Gastroesophageal sphincter (tissue), 4 donors: Measurements from ENCODE around the gene HIVEP3. TPM values are rescaled to one million over a fixed set of nuclear protein-coding genes. Genes with fewer than 3 reads are reported as not detected.

Experiments used
- ATAC-seq: fragments of 150-250 bp; one replicate; pipeline ENCODE4 v1.9.1; 2016; ENCODE audit warnings: mild to moderate bottlenecking, moderate library complexity
- H3K27ac ChIP-seq, 4 donors: fragments of 200-600 bp; sonication (generic) in 3 of 4; 1 replicate in 3 of 4; 2 replicates in 1 of 4; pipeline ENCODE4 v1.5.1; 2016 to 2019
- H3K27me3 ChIP-seq: fragments of 200-600 bp; sonication (generic); one replicate; pipeline ENCODE4 v1.5.1; 2019
- H3K36me3 ChIP-seq, 2 donors: fragments of 200-600 bp; sonication (generic); one replicate each; pipeline ENCODE4 v1.5.1; 2019; ENCODE audit warnings: control low read depth in 1 of 2
- H3K4me1 ChIP-seq, 3 donors: fragments of 200-600 bp; sonication (generic); 1 replicate in 2 of 3; 2 replicates in 1 of 3; pipeline ENCODE4 v1.5.1; 2016 to 2019; ENCODE audit warnings: control low read depth in 2 of 3
- H3K4me3 ChIP-seq, 2 donors: fragments of 200-600 bp; sonication (generic); one replicate each; pipeline ENCODE4 v1.5.1; 2019; ENCODE audit warnings: mild to moderate bottlenecking in 1 of 2, moderate library complexity in 1 of 2
- H3K9me3 ChIP-seq, 3 donors: fragments of 200-600 bp; sonication (generic); one replicate each; pipeline ENCODE4 v1.5.1; 2017 to 2019; ENCODE audit warnings: control low read depth in 2 of 3
- CTCF ChIP-seq, 4 experiments: fragments of 200-600 bp in 2 of 4; fragments of 450-650 bp in 2 of 4; sonication (generic) in 1 of 4; IDR thresholded peaks; one replicate each; pipeline ENCODE4 v1.5.1; 2017 to 2019; ENCODE audit warnings: antibody characterized with exemption in 4 of 4, mild to moderate bottlenecking in 2 of 4, moderate library complexity in 2 of 4
- EP300 ChIP-seq: sonication (generic); formaldehyde crosslinking; IDR thresholded peaks from one replicate; pipeline ENCODE4 v1.6.1; 2017; ENCODE audit warnings: antibody characterized with exemption, mild to moderate bottlenecking
- POLR2A ChIP-seq, 2 donors: fragments of 450-650 bp; IDR thresholded peaks; one replicate each; pipeline ENCODE4 v1.6.1; 2017; ENCODE audit warnings: antibody characterized with exemption in 2 of 2, mild to moderate bottlenecking in 2 of 2, moderate library complexity in 1 of 2
- POLR2AphosphoS5 ChIP-seq: sonication (generic); formaldehyde crosslinking; IDR thresholded peaks from one replicate; pipeline ENCODE4 v1.6.1; 2017; ENCODE audit warnings: antibody characterized with exemption
- WGBS, 2 donors: methylation state at CpG; one replicate each; pipeline ENCODE4 v1.1.5; 2018; ENCODE audit warnings: low coverage in 1 of 2; 5-methylcytosine and 5-hydroxymethylcytosine counted together
- total RNA-seq, 4 donors: library from RNA; depleted of rRNA; stranded (reverse); fragments of >200 nt; gene quantifications; one replicate each; pipeline ENCODE4 v1.1.0, GENCODE V29; 2016

Gene HIVEP3
- total RNA-seq, 4 donors from 2014 or later: 1.9 to 3.8 (median 2.8) TPM

- H3K4me1 ChIP-seq: peaks cover 0 to 7% (median 0%) of the 10 kb centered on the region in 3 donors
- no peak for ATAC-seq
- H3K36me3 ChIP-seq: no peaks in the 10 kb centered on the region
- TF ChIP-seq POLR2A (IDR thresholded peaks at IDR 0.05) (no peak), EP300 (no peak), CTCF (IDR thresholded peaks at IDR 0.05) (no peak), POLR2AphosphoS5 (no peak)
- H3K27ac ChIP-seq: no peak overlapping the region
- no peaks in the 10 kb centered on the region for H3K27me3 ChIP-seq
- H3K9me3 ChIP-seq: no peaks in the 10 kb centered on the region
- WGBS, 2 donors: 13% methylated on average over 2 of the region's 4 CpGs; no CpG with 5 or more reads in 1 of the 2 donors
- no peak overlapping the region for H3K4me3 ChIP-seq
Observed at GRCh38 chr1:41608211-41608610, 310.5 kb downstream of the HIVEP3 start.

- peaks cover 0 to 7% (median 0%) of the 10 kb centered on the region in 3 donors for H3K4me1 ChIP-seq
- no peak for TF ChIP-seq EP300
- no peak for TF ChIP-seq POLR2A (IDR thresholded peaks at IDR 0.05)
- TF ChIP-seq CTCF (IDR thresholded peaks at IDR 0.05): no peak
- TF ChIP-seq POLR2AphosphoS5: no peak
- no peak for ATAC-seq
- no peak overlapping the region for H3K27ac ChIP-seq
- WGBS, 2 donors: 55% methylated on average over 5 of the region's 5 CpGs; no CpG with 5 or more reads in 1 of the 2 donors
- no peaks in the 10 kb centered on the region for H3K9me3 ChIP-seq
- no peaks in the 10 kb centered on the region for H3K36me3 ChIP-seq
- H3K27me3 ChIP-seq: no peaks in the 10 kb centered on the region
- no peak overlapping the region for H3K4me3 ChIP-seq
Observed at GRCh38 chr1:41607808-41608207, 310.9 kb downstream of the HIVEP3 start.

DNA sequence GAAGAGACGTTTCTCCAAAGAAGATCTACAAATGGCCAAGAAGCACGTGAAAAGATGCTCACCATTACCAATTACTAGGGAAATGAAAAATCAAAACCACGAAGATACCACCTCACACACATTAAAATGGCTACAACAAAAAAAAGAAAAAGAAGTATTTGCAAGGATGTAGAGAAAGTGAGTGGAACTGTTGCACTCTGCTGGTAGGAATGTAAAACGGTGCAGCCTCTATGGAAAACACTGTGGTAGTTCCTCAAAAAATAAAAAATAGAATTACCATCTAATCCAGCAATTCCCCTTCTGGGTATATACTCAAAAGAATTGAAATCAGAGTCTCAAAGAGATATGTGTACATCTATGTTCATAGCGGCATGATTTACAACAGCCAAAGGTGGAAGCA, 318.8 kb downstream of the HIVEP3 start:
- Histone ChIP-seq H3K27me3 (no peaks in the 10 kb centered on the region), H3K36me3 (no peaks in the 10 kb centered on the region), H3K9me3 (peaks cover 0 to 7% (median 0%) of the 10 kb centered on the region in 3 donors), H3K4me1 (no peaks in the 10 kb centered on the region), H3K4me3 (no peak overlapping the region), H3K27ac (no peak overlapping the region)
- no peak for ATAC-seq
- WGBS, 2 donors: 65 to 67% methylated on average over 5 of the region's 5 CpGs
- TF ChIP-seq CTCF (IDR thresholded peaks at IDR 0.05): peak in 3 of 4 experiments; percentile 25 to 42 (median 29)
- no peak for TF ChIP-seq EP300
- TF ChIP-seq POLR2AphosphoS5: no peak
- no peak for TF ChIP-seq POLR2A (IDR thresholded peaks at IDR 0.05)

- no peak for TF ChIP-seq POLR2AphosphoS5
- TF ChIP-seq POLR2A (IDR thresholded peaks at IDR 0.05): no peak
- no peak for TF ChIP-seq CTCF (IDR thresholded peaks at IDR 0.05)
- no peak for TF ChIP-seq EP300
- 97 to 100% methylated on average over 3 of the region's 3 CpGs for WGBS, 2 donors
- H3K9me3 ChIP-seq: peaks cover 0 to 7% (median 0%) of the 10 kb centered on the region in 3 donors
- H3K4me3 ChIP-seq: no peak overlapping the region
- ATAC-seq: no peak
- no peaks in the 10 kb centered on the region for H3K36me3 ChIP-seq
- no peaks in the 10 kb centered on the region for H3K4me1 ChIP-seq
- H3K27me3 ChIP-seq: no peaks in the 10 kb centered on the region
- no peak overlapping the region for H3K27ac ChIP-seq
Observed at GRCh38 chr1:41598325-41598724, 320.4 kb downstream of the HIVEP3 start.

DNA sequence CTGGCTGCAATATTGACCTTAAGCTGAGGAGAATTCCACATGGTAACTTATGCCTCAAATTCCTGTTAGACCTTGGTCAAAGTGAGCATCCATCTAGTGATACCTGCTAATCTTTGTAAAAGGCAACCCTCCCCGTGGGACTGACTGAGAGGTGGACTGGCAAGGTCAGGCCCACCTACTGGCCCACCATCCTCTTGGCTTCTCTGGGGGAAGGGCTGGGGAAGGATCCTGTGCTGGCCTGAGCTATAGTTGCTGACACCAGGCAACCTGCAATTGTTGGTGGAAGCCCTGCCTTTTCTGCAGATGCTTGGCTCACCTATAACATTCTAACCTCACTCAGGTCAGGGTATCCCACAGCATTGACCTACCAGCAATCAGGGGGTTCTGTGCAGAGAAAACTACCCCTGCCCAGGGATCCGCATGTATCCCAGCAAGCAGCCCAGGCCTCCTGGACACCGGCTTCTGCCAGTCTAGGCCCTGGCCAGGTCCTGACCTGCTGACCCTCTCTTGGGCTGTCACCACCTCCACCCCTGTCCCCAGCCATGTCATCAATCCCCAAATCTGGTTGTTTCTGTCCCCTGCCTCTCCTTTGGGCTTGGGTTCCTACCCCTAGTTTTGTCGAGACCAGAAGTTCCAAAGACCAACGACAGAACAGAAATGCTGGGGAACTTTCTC, 326.1 kb downstream of the HIVEP3 start:
- no peak for TF ChIP-seq CTCF (IDR thresholded peaks at IDR 0.05)
- TF ChIP-seq POLR2AphosphoS5: no peak
- Histone ChIP-seq H3K4me1 (no peaks in the 10 kb centered on the region), H3K27me3 (no peaks in the 10 kb centered on the region), H3K4me3 (no peak overlapping the region), H3K27ac (no peak overlapping the region), H3K9me3 (peaks cover 0 to 4% (median 0%) of the 10 kb centered on the region in 3 donors), H3K36me3 (no peaks in the 10 kb centered on the region)
- ATAC-seq: no peak
- 88 to 97% methylated on average over 2 to 4 of the region's 5 CpGs for WGBS, 2 donors
